ENCODE measurements around the gene MFN2. TPM values are rescaled to one million over a fixed set of nuclear protein-coding genes. Genes with fewer than 3 reads are reported as not detected.

Gene MFN2
- polyA plus RNA-seq, 1 donor from 2014 or later = 64.9 TPM

- no peaks in the 10 kb centered on the region for H3K9me3 ChIP-seq (ENCODE audit: low read length)
- no peak overlapping the region for H3K4me2 ChIP-seq (ENCODE audit: low read length)
- H3K79me2 ChIP-seq (replicated peaks; ENCODE audit: insufficient read depth, low read length) = peaks cover 32% of the 10 kb centered on the region
- no peak overlapping the region for H3K4me3 ChIP-seq (ENCODE audit: low read length)
- no peaks in the 10 kb centered on the region for H3K36me3 ChIP-seq (ENCODE audit: insufficient read depth, low read length)
- H3K9ac ChIP-seq (ENCODE audit: low read length) = no peak overlapping the region
- no peaks in the 10 kb centered on the region for H3F3A ChIP-seq (ENCODE audit: insufficient read depth, low read length, poor library complexity, severe bottlenecking)
- H2AFZ ChIP-seq (ENCODE audit: low read depth, low read length) = no peak overlapping the region
- H3K27me3 ChIP-seq (ENCODE audit: insufficient read depth, low read depth, low read length) = no peaks in the 10 kb centered on the region
- TF ChIP-seq, protein P1, sequence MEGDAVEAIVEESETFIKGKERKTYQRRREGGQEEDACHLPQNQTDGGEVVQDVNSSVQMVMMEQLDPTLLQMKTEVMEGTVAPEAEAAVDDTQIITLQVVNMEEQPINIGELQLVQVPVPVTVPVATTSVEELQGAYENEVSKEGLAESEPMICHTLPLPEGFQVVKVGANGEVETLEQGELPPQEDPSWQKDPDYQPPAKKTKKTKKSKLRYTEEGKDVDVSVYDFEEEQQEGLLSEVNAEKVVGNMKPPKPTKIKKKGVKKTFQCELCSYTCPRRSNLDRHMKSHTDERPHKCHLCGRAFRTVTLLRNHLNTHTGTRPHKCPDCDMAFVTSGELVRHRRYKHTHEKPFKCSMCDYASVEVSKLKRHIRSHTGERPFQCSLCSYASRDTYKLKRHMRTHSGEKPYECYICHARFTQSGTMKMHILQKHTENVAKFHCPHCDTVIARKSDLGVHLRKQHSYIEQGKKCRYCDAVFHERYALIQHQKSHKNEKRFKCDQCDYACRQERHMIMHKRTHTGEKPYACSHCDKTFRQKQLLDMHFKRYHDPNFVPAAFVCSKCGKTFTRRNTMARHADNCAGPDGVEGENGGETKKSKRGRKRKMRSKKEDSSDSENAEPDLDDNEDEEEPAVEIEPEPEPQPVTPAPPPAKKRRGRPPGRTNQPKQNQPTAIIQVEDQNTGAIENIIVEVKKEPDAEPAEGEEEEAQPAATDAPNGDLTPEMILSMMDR (IDR thresholded peaks at IDR 0.05; ENCODE audit: poor library complexity, severe bottlenecking) = no peak
- TF ChIP-seq POLR2AphosphoS5 (IDR thresholded peaks at IDR 0.05) = no peak
- TF ChIP-seq SMC3 (conservative IDR thresholded peaks at IDR 0.05; ENCODE audit: poor library complexity) = no peak
- no peak for TF ChIP-seq TAF1 (IDR thresholded peaks at IDR 0.05; ENCODE audit: low read depth)
- no peak for TF ChIP-seq MXI1 (conservative IDR thresholded peaks at IDR 0.05; ENCODE audit: poor library complexity, severe bottlenecking)
- TF ChIP-seq REST (IDR thresholded peaks at IDR 0.05; ENCODE audit: borderline replicate concordance) = no peak
- TF ChIP-seq RAD21 (conservative IDR thresholded peaks at IDR 0.05) = no peak
- TF ChIP-seq EP300 (conservative IDR thresholded peaks at IDR 0.05; ENCODE audit: poor library complexity, severe bottlenecking) = no peak
- no peak for TF ChIP-seq EZH2 (IDR thresholded peaks at IDR 0.05; ENCODE audit: borderline replicate concordance, insufficient read depth, low read length, poor library complexity, severe bottlenecking)
- no peaks in the 10 kb centered on the region for H4K20me1 ChIP-seq (ENCODE audit: insufficient read depth)
- no peak overlapping the region for H3K27ac ChIP-seq (ENCODE audit: low read length)
- no peaks in the 10 kb centered on the region for H3K9me2 ChIP-seq (ENCODE audit: insufficient read depth, low read length)
These were observed 4.3 kb downstream of the MFN2 start for GRCh38 chr1:11984576-11984975.

DNA sequence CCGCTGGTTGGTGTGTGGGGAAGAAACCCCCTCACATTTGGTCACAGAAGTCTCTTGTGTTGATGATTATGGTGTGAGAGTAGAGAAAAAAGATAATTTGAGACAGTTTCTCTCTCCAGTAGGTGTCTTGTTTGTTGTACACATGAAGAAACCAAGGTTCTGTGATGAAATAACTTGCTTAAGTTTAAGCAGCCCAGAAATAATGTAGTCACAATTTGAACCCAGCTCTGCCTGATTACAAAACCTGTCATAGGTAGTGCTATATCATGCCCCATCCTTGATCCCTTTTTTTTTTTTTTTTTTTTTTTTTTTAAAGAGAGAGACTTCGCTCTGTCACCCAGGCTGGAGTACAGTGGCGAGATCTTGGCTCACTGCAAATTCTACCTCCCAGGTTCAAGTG lies 4.9 kb downstream of the MFN2 start:
- Histone ChIP-seq H3F3A (ENCODE audit: insufficient read depth, low read length, poor library complexity, severe bottlenecking) (no peaks in the 10 kb centered on the region), H3K4me2 (ENCODE audit: low read length) (no peak overlapping the region), H4K20me1 (ENCODE audit: insufficient read depth) (no peaks in the 10 kb centered on the region), H3K4me3 (ENCODE audit: low read length) (no peak overlapping the region), H3K9me3 (ENCODE audit: low read length) (no peaks in the 10 kb centered on the region), H3K9ac (ENCODE audit: low read length) (no peak overlapping the region), H2AFZ (ENCODE audit: low read depth, low read length) (no peak overlapping the region), H3K9me2 (ENCODE audit: insufficient read depth, low read length) (no peaks in the 10 kb centered on the region), H3K27me3 (ENCODE audit: insufficient read depth, low read depth, low read length) (no peaks in the 10 kb centered on the region), H3K36me3 (ENCODE audit: insufficient read depth, low read length) (no peaks in the 10 kb centered on the region), H3K27ac (ENCODE audit: low read length) (no peak overlapping the region), H3K79me2 (replicated peaks; ENCODE audit: insufficient read depth, low read length) (peaks cover 32% of the 10 kb centered on the region)
- TF ChIP-seq RAD21 (conservative IDR thresholded peaks at IDR 0.05) (no peak), EZH2 (IDR thresholded peaks at IDR 0.05; ENCODE audit: borderline replicate concordance, insufficient read depth, low read length, poor library complexity, severe bottlenecking) (no peak), POLR2AphosphoS5 (IDR thresholded peaks at IDR 0.05) (no peak), REST (IDR thresholded peaks at IDR 0.05; ENCODE audit: borderline replicate concordance) (no peak), EP300 (conservative IDR thresholded peaks at IDR 0.05; ENCODE audit: poor library complexity, severe bottlenecking) (no peak), SMC3 (conservative IDR thresholded peaks at IDR 0.05; ENCODE audit: poor library complexity) (no peak)
- TF ChIP-seq, protein P1 (IDR thresholded peaks at IDR 0.05; ENCODE audit: poor library complexity, severe bottlenecking) = no peak

All from neural cell (in vitro differentiated cells).